ENCODE measurements around the gene IGFBPL1. TPM values are rescaled to one million over a fixed set of nuclear protein-coding genes. Genes with fewer than 3 reads are reported as not detected.

IGFBPL1 gene
- total and polyA plus RNA-seq, 2 of the 13 experiments (the other 11 are each of a cell fraction or from before 2014, with no cell fraction given), result 0.24 TPM; not detected in 1

- TF ChIP-seq ATAD3A (CRISPR knock-in tag; IDR thresholded peaks at IDR 0.05) (no peak), PCBP2 (optimal IDR thresholded peaks at IDR 0.05; ENCODE audit: low read depth, low read length, poor library complexity, severe bottlenecking) (peak; percentile 60), PLRG1 (conservative IDR thresholded peaks at IDR 0.05) (no peak), HDAC1 (CRISPR knock-in tag; IDR thresholded peaks at IDR 0.05) (no peak)
Measured at GRCh38 chr9:38423273-38423972, 831 bp downstream of the IGFBPL1 start (continued).

DNA sequence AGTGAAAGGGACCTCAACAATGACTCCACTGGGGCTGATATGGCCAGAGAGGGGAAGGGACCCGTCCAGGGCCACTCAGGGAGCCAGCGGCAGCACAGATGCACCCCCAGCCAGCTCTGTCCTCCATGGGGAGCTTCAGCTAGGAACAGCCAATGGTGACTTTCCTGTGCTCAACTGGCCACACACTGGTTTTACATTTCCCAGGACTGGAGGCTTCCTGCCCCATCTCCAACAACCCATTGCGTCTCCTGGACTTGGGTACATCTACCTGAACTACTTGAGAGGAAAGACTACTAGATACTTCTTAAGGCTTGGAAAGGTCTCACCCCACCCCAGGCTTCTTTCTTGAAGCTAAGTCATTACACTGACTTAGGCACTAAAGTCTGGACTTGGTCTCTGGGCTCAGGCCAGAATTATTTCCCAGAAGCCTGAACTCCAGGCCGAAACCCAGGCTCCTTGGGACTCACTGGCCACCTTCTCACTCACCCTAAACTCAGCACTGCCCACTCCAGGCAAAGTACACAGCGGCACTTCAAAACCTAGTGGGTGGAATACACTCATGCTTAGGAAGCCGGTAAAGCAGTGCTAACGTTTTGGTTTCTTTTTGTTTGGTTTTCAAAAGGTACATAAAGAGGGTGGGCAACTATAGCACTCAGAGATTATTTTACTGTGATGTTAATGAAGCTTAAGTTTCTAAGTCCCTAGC, 1.5 kb downstream of the IGFBPL1 start:
- Histone ChIP-seq H3K27me3 (ENCODE audit: control insufficient read depth in 1 of 2, insufficient read depth in 2 of 2, low read length in 2 of 2) (peaks cover 1 to 58% of the 10 kb centered on the region in 2 experiments; a peak in 4 of 5 replicates), H4K20me1 (ENCODE audit: insufficient read depth, low read length) (no peaks in the 10 kb centered on the region), H3K4me3 (replicated peaks in 1 of 3; ENCODE audit: insufficient read depth in 1 of 3, low read depth in 2 of 3, low read length in 3 of 3) (no peak overlapping the region), H3K79me2 (ENCODE audit: insufficient read depth, low read length) (no peaks in the 10 kb centered on the region), H3K4me2 (ENCODE audit: low read depth, low read length) (peak overlapping the region; percentile 36; the same call in 1 of the 2 replicates), H2AFZ (ENCODE audit: low read length) (no peak overlapping the region), H3K27ac (ENCODE audit: extremely low read length, insufficient read depth, low read length) (no peak overlapping the region), H3K4me1 (ENCODE audit: insufficient read depth, low read length) (peaks cover 32% of the 10 kb centered on the region), H3K36me3 (replicated peaks in 1 of 2; ENCODE audit: control insufficient read depth in 1 of 2, insufficient read depth in 2 of 2, low read length in 2 of 2) (no peaks in the 10 kb centered on the region), H3K9me3 (ENCODE audit: low read length) (no peaks in the 10 kb centered on the region), H3K9ac (ENCODE audit: insufficient read depth, low read depth, low read length) (no peak overlapping the region)
- 26% methylated on average over 5 of the region's 7 CpGs for WGBS (ENCODE audit: low lambda C conversion rate)
- ChIA-PET CTCF (ENCODE audit: low intra/inter-chr PET ratio, low total read pairs) (no interaction called here), POLR2A (no interaction called here)
- in situ Hi-C loops (cut with HindIII; ENCODE audit: extremely low pct_ligation_motif_present, low pct_unique_long_range_greater_than_20kb), result no loop called here
- TF ChIP-seq ZNF644 (CRISPR knock-in tag; IDR thresholded peaks at IDR 0.05; ENCODE audit: low read depth), result no peak
- TF ChIP-seq TCF7 (IDR thresholded peaks at IDR 0.05; ENCODE audit: low read depth), result peak; percentile 41; the same call in 1 of the 2 replicates
- no peak for TF ChIP-seq SKI (IDR thresholded peaks at IDR 0.05; ENCODE audit: partially characterized antibody)
- FAIRE-seq, result no peak
- BruUV-seq (replicated peaks), result no TSS peak
- intact Hi-C loops (cut with micrococcal nuclease; ENCODE audit: unreplicated experiment), result no loop called here
- no peak for DNase-seq (ENCODE audit: low spot score)
- peak; percentile 32; the same call in 2 of the 3 replicates for ATAC-seq

Measured in HepG2 (cell line).